Measurements from ENCODE around the gene PBOV1.
"Not testable (repeated sequence)": the region's sequence is repeated elsewhere in the genome, so short reads cannot be mapped to it uniquely, and the experiment has no call there.

PBOV1 gene

DNA sequence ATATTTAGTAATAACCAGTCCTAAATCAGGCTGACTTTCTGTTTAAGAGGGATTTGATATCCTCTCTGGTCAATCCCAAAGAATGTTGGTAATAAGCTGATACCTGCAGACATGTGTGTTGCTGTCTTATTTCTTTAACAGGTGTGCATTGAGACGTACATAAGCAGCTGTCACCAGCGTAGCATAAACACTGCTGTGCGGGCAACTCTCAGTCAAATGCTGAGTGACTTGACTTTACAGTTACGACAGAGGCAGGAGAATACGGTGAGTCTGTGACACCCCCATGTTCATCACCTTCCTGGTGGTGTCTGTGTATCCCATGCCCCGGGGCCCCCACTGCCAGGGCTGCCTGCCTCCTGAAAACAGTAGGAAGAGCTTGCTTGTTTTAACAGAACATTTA is 20.1 kb upstream of the PBOV1 start:
- no peak for DNase-seq (ENCODE audit: low read depth in 2 of 3, low spot score in 1 of 3)

DNA sequence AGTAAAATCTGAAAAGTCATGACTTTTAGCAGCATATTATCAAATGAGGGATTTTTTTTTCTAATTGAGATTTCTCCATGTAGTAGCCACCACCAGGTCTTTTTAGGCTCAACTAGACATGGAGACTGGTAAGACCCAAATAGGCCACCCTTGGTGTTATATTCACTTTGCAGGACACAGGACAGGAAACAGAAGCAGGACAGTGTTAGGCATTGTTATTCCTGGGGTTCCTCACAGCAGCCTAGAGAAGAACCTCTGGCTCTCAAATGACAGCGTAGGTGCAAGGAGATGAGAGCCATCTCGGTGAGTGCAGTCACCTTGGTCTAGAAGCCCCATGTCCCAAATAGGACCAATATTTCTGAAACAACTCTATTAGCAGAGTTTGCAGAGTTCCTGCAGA is 19.2 kb upstream of the PBOV1 start:
- no peak for DNase-seq (ENCODE audit: low read depth in 2 of 3, low spot score in 1 of 3)

DNA sequence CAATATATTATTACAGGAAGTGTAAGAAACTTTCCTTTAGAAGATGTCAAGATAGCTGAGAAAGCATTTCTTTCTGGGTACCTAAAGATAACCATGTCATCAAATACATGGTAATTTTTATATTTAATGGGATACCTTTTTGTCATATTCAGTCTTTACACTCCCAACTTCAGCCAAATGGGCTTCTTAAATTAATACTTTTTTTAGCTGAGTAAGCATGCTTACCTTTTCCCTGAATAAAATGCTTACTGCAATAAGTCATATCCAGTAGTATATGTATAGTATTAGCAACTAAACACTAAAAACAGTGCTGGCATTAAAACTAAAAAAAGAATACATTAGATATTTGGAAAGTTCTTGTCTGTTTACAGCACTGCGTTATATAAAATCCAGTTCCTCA is 17.4 kb upstream of the PBOV1 start:
- DNase-seq (ENCODE audit: low read depth in 2 of 3, low spot score in 1 of 3): no peak

DNA sequence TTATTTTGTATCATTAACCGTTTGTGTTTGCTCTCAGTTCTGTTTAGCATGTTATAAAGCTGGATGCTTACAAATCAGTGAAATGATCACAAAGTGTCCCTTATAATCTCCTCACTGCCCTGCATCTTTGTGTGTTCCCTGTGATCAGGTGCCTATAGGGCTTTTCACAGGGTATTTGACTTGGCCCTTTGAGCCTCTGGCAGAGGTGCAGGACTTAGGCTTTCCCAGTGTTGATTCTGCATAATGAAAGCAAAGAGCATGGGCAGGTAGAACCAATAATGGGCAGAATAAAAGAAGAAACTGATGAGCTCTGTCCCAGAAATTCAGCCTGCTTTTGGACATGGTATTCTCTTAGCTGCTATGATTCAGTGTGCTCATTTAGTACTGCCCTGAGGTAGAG is 16.9 kb upstream of the PBOV1 start:
- no peak for DNase-seq (ENCODE audit: low read depth in 2 of 3, low spot score in 1 of 3)

DNA sequence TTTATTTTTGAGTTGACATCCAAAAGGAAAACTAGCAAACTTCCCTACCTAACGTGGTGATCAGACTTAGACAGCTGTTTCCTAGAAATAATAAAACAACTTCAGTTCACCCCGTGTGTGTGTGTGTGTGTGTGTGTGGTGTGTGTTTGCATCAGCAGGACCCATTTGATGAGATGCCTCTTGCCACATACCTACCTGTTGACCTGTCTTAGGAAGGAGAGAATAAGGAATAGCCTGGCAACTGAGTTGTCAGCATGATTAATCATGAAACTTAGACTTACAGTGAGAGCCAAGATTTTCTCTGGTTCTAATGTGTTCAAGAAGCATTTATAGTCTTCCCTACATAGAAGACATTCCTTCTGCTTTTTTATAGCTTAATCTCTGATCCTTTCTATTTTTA is 16.1 kb upstream of the PBOV1 start:
- DNase-seq (ENCODE audit: low read depth in 2 of 3, low spot score in 1 of 3): no peak

DNA sequence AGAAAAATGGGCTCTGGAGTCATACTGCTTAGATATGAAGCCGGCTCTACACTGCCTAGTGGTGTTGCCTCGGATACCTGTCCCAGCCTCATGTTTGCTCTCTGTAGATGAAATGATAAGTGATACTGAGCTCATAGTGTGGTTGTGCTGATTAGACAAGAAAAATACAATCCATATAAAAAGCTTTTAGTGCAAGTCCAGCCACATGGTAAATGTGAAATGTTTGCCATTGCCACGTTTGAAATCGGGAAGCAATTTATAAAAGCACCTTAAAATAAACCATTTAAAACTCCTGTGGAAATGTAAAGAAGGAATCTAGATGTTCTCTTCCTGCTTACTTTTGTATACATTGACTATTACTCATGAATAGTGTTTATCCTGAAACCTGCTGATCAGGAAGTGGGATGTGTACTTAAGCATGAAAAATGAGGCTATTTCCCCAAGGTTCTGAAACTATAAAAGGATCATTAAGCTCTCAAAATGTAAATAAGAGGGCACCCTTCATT is 13.1 kb upstream of the PBOV1 start:
- DNase-seq (ENCODE audit: low read depth in 2 of 3, low spot score in 1 of 3): no peak

DNA sequence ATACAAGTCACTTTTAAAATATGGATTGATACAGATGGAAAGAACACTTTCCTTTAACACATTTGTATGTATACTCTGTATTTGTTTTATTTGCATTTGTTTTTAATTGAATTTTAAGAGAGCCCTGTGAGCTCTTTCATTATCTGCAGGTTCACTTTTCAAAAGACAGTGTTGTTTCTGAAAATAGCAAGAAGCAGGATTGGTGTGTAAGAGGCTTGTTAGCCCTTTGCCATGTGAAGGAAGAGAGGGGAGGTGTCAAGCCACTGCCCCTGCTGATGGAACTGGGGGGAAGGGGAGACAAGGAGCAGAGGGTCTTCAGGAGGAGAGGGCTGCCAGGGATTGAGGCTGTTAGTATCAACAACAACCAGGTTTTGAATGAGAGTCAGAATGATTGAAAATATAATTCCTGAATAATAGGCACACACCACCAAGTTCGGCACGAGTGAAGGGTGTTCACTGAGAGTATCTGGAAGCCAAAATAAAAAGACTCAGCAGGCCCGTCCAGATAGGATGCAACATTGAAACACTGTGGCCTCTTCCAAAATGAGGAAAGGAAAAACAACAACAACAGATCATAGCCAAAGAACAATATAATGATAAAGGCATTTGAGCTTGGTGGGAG is 12.6 kb upstream of the PBOV1 start:
- DNase-seq (ENCODE audit: low read depth in 2 of 3, low spot score in 1 of 3): no peak

DNA sequence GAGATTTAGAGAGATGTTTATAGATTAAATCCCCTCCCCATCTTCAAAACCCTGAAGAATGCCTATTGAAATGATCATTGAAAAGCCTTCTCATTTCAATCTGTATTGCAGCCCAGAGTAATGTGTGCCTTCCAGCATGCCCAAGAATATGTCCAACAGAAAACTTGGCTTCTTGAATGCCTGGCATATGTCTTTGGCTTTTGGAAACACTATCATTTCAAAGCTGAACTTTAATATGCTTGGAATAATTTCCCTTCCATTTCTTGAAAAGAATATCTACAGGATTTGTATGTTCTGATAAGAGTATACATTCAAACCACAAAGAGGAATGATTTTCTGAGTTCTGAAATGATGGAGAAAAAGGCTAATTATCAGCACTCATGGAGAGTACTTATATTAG is 11.9 kb upstream of the PBOV1 start:
- DNase-seq (ENCODE audit: low read depth in 2 of 3, low spot score in 1 of 3): no peak

DNA sequence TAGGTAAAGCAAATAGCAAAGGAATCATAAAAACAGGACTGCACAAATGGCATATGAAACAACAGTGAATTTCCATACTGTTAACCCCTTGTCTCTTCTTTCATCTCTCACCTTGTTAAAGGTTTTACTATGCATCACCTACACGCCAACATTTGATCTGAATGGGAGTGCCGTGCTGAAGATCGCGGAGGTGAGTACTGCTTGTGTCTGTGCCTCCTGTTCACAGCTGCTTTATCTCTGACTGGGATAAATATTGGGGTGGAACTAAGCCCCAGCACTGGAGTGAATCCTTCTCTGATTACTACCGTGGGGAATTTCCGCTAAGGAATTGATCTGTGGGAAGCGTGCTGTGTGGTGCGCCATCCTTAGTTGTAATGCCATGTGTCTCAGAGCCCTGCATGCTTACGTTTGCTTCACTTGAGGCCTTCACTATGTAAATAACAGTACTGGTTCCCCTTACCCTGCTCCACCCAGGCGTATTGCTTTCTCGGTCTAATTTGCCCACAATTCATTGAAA is 11.4 kb upstream of the PBOV1 start:
- DNase-seq (ENCODE audit: low read depth in 2 of 3, low spot score in 1 of 3): no peak

DNA sequence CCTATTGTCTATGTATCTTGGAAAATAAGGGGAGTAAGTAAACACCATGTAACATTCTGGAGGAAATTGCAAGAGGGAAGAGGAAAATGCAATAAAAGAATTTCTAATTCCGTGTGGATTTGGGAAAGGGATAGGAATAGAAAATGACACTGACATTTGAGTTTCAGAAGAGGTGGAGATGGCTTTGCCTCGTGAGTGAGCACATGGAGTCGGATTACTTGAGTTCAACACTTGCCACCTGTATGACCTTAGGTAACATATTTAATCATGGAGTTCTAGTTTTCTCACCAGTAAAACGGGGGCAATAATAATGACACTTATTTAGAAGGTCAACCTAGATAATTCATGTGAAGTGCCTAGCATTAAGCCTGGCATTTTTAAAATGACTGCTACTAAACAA is 10.8 kb upstream of the PBOV1 start:
- DNase-seq (ENCODE audit: low read depth in 2 of 3, low spot score in 1 of 3): no peak

DNA sequence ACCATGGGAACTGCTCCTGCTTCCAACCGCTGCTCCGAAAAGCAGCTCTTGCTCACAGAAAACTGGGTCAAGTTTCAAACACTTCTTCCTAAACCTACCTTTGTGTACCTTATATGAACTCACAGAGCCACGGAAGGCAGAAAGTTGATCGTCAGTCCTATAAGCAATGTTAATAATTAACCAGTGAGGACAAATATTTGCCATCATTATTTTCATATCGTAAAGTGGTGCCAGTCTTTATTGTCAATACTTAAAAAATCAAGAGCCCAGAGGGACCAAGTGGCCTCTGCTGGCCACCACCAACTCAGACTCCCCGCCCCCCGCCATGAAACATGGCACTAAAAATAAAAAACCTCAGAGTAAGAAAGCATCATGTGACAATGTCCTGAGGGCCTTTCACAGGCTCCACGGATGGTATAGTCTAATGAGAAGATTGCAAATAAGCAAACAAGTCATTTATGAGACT is 9.1 kb upstream of the PBOV1 start:
- DNase-seq (ENCODE audit: low read depth in 2 of 3, low spot score in 1 of 3): no peak

DNA sequence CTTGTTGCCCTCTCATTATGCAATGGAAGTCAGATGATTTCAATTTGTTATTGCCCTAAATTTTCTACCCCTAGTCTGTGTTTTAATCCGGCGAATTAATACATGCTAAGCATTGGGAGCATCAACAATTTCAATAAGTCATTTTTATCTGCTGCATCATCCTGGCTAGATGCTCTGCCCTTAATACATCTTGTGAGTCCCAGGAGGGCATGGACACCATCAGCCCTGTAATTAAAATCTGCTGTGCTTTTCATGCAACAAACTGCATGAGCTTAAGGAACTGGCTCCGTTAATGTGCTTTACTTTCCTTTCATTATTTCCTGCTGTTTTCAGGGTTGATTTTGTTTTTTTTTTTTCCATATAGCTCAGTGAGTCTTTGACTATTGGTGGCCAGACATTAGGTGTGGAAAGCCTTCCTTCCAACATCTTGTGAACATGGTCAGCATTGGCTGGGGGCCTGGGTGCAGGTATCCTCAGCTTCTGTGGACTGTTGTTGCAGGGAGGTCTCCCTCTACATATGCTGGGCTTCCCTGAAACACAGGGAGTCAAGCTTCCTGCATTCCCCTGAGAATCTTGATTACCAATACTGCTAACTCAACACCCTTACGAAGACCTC is 8.5 kb upstream of the PBOV1 start:
- DNase-seq (ENCODE audit: low read depth in 2 of 3, low spot score in 1 of 3): no peak

DNA sequence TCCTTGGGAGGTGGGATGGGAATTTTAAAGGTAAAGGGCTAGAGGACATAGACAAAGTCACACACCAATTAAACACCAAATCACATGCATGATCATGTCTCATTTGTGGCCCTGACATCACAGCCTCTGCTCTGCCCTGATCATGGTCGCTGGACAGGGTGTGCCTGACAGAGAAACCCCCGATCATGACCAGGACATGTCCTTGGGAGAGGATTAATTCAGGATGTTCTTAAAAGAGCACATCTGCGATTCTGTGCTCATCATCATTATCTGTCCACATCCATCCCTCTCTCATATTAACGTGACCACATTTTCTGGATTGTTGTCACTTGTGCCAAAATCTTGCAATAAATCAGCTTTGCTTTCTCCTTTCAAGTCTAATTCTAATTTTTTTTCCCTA is 7.7 kb upstream of the PBOV1 start:
- DNase-seq (ENCODE audit: low read depth in 2 of 3, low spot score in 1 of 3): no peak

DNA sequence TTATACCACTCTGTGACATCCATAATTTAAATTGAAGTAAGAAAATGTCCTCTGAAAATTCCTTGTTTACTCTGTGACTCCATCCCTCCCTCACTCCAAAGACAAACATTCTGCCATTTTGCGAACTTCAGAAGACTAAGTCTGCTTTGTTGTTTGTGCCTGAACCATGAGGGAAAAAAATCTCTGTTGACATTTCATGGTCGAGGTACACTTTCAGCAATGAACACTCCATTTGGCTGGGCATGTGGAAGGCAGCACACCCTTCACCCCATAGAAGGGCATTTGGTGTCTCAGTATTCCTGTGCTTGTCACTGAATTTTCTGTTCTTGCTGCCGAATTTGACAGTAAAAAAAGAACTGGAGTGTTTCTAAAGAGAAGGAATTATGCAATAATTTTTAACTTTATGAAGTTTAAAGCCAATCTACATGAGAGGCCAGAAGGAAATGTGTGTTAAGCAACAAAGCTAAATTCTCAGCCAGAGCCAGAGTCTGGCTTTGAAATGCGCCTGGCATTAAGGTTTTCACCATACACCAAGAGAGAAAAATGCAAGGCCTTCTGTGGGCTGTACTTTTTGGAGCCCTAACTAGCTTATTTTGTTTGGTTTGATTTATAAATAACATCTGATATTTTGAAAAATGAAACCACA is 4.7 kb upstream of the PBOV1 start:
- DNase-seq (ENCODE audit: low read depth in 2 of 3, low spot score in 1 of 3): no peak

DNA sequence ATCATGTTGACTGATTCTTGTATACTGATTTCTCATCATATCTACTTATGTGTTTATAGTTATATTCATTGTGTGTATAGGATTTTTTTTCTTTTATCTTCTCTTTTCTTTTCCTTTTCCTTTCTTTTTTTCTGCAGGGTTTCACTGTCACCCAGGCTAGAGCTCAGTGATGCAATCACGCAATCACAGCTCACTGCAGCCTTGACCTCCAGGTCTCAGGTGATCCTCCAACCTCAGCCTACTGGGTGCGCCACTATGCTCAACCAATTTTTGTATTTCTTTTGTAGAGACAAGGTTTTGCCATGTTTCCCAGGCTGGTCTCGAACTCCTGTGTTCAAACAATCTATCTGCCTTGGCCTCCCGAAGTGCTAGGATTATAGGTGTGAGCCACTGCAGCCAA is 1.6 kb upstream of the PBOV1 start:
- DNase-seq (ENCODE audit: low read depth in 2 of 3, low spot score in 1 of 3): no peak

DNA sequence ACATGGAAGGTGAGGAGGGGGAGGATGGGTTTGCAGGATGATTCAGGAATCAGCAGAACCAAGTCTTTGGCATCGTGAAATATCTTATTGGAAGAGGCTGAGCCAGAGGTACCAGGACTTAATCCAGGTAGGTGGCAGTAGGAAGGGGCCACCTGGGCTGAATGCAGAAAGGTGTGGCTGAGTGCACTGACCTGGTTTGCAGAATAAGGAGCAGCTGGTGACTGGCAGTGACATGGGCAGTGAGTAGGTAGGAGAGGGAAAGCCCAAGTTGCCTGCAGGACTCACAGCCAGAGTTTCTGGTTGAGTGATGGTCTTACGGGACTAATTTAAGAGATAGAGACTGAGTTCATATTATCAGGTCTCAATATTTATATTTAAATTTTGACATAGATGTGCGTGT is 1.1 kb upstream of the PBOV1 start:
- no peak for DNase-seq (ENCODE audit: low read depth in 2 of 3, low spot score in 1 of 3)

DNA sequence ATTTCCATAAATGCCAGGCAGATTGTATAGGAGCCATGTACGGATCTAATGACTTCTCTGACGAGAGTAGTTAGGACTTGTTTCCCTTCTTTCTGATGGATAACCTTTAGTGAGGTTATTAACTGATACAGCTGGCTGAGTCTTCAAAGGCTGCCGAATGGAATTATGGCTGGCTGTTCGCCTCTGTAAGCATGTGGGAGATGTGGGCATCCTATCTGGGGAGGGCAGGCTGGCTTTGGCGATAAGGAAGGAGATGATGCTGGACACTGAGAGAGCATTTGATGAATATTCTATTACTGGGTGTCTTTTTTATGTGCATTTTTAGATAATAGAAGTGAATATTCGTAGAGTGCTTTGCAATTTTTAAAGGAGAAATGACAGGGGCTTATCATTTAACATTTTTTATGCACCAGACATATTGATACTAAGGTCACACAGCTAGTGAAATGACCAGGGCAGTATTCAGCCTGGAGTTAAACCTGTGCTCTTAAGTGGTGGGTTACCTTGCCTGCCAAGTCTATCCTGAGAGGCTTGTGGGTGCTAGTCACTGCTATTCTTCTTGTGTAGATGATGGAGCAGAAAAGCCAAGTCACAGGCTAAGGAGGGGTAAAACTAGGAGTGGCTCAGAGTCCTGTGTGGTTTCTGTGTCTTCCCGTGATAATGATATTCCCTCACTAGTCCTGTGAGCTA is 3.1 kb downstream of the PBOV1 start:
- DNase-seq (ENCODE audit: low read depth in 2 of 3, low spot score in 1 of 3): no peak

DNA sequence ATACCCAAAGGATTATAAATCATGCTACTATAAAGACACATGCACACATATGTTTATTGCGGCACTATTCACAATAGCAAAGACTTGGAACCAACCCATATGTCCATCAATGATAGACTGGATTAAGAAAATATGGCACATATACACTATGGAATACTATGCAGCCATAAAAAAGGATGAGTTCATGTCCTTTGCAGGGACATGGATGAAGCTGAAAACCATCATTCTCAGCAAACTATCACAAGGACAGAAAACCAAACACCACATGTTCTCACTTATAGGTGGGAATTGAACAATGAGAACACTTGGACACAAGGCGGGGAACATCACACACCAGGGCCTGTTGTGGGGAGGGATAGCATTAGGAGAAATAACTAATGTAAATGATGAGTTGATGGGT is 5.8 kb downstream of the PBOV1 start:
- DNase-seq (ENCODE audit: low read depth in 2 of 3, low spot score in 1 of 3): not testable (repeated sequence)

DNA sequence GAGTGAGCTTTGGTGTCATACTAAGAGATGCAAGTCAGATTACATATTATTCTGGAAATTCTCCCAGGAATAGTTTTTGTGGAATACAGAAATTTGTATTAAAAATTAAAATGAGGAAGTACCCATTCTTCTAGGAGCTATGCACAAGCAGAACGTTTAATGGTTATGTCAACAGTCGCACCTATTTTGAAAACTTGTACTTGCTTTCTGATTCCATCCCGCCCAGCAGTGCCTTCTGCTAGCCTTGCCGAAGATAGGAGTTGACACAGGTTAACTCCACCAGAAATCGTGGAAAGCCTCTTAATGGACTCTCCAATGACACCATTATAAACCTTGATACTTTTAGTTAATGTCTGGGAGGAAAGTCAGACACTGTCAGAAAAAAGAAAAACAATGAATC is 6.7 kb downstream of the PBOV1 start:
- DNase-seq (ENCODE audit: low read depth in 2 of 3, low spot score in 1 of 3): no peak

DNA sequence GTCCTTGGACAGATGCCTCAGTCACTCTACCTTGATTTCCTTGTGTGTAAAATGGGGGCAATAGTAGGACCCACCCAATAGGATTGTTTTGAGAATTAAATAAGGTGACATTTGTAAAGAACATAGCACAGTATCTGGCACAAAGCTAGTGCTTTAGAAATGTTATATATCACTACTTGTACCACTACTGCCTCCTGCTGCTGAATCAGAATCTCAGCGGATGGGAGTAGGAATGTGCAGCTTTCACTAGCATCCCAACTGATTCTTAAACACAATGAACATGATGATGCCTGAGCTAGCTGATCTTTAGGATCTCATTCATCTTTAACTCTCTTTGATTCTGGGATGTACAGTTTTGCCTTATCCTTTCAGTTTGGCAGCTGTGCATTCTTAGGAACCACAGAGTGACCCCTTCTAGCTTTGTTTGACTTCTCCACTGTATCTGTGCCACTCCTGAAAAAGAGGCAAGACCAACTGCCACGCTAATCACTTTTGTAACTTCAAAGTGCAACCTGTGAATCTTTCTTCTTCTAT is 7.2 kb downstream of the PBOV1 start:
- DNase-seq (ENCODE audit: low read depth in 2 of 3, low spot score in 1 of 3): no peak

DNA sequence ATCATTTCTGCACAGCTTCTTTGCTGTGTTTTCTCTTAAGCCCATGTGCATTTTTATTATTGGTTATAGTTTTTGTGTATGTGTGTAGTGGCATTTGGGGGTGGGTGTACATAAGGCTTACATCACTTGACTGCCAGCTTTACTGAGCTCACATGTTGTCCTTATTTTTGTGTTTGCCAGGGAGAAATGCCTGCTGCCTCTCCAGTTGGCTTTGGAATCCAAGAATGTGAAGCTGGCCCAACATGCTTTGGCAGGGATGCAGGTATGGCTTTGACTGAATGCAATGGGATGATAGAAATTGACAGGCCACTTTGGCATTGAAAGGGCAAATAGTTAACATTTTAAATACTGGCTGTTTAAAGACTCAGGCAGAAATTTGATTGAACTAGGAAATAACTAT is 11.4 kb downstream of the PBOV1 start:
- DNase-seq (ENCODE audit: low read depth in 2 of 3, low spot score in 1 of 3): no peak
